HepG2 (cell line): Measurements from ENCODE around the gene ANAPC1. TPM values are rescaled to one million over a fixed set of nuclear protein-coding genes. Genes with fewer than 3 reads are reported as not detected.

ENCODE experiments used
- ASH2L ChIP-seq: fragments of 300-600, 200-600 bp; sonication (generic); IDR thresholded peaks from 2 replicates; pipeline ENCODE4 v1.7.0; 2017; ENCODE audit warnings: low read depth, mild to moderate bottlenecking, moderate library complexity, mixed read lengths, low read length; ENCODE audit not compliant: insufficient read length
- ETV6 ChIP-seq: sonication (generic); formaldehyde crosslinking; conservative IDR thresholded peaks from 2 replicates; pipeline ENCODE4 v1.4.0; 2020; ENCODE audit warnings: missing genetic modification reagents
- FOXA1 ChIP-seq, 2 experiments: fragments of 450-650 bp in 1 of 2; sonication (generic) in 1 of 2; formaldehyde crosslinking in 1 of 2; IDR thresholded peaks; 2 replicates each; pipeline versions ENCODE4 v1.4.0 to v1.6.1; 2016 to 2020; ENCODE audit warnings: missing genetic modification reagents in 1 of 2
- HMG20A ChIP-seq: IDR thresholded peaks from 2 replicates; pipeline ENCODE4 v1.6.1; 2016; ENCODE audit warnings: borderline replicate concordance
- HNRNPLL ChIP-seq: fragments of 200-400 bp; formaldehyde crosslinking; IDR thresholded peaks from 2 replicates; pipeline ENCODE4 v1.6.1; 2017; ENCODE audit warnings: mild to moderate bottlenecking, low read depth, low read length; ENCODE audit not compliant: poor library complexity, severe bottlenecking
- KAT8 ChIP-seq: IDR thresholded peaks from 2 replicates; pipeline ENCODE4 v1.6.1; 2016; ENCODE audit warnings: missing genetic modification reagents, missing compliant biosample characterization
- PAX8 ChIP-seq: sonication (generic); formaldehyde crosslinking; IDR thresholded peaks from 2 replicates; pipeline ENCODE4 v1.8.0; 2022; ENCODE audit warnings: mild to moderate bottlenecking, missing genetic modification reagents, borderline replicate concordance
- SATB2 ChIP-seq: sonication (generic); formaldehyde crosslinking; IDR thresholded peaks from 2 replicates; pipeline ENCODE4 v1.5.0; 2020; ENCODE audit warnings: missing genetic modification reagents
- ZFY ChIP-seq: sonication (generic); formaldehyde crosslinking; IDR thresholded peaks from 2 replicates; pipeline ENCODE4 v1.4.0; 2020; ENCODE audit warnings: missing genetic modification reagents
- ZNF292 ChIP-seq: sonication (generic); formaldehyde crosslinking; IDR thresholded peaks from 2 replicates; pipeline ENCODE4 v1.8.1; 2022; ENCODE audit warnings: mild to moderate bottlenecking, low read depth, missing genetic modification reagents, borderline replicate concordance
- ZNF431 ChIP-seq: sonication (generic); formaldehyde crosslinking; IDR thresholded peaks from 2 replicates; pipeline ENCODE4 v1.9.0; 2022; ENCODE audit warnings: missing genetic modification reagents, low read depth, mild to moderate bottlenecking, borderline replicate concordance
- ZNF709 ChIP-seq: sonication (generic); formaldehyde crosslinking; IDR thresholded peaks from 2 replicates; pipeline ENCODE4 v1.5.0; 2020; ENCODE audit warnings: mild to moderate bottlenecking, missing genetic modification reagents
- ZNF766 ChIP-seq: sonication (generic); formaldehyde crosslinking; IDR thresholded peaks from 2 replicates; pipeline ENCODE4 v1.5.0; 2020; ENCODE audit warnings: missing genetic modification reagents, borderline replicate concordance
- polyA plus RNA-seq, 8 experiments: library from polyadenylated mRNA; depleted of rRNA in 3 of 8; stranded (reverse) in 7 of 8; unstranded in 1 of 8; fragments of >200 nt; fragmentation: Illumina TruSeq in 4 of 8; extraction: Trizol in 4 of 8; gene quantifications; 2 replicates each; pipeline versions ENCODE4 v1.2.1 to v1.2.3, GENCODE V29; 2011 to 2016; ENCODE audit warnings: low read depth in 4 of 8, missing spikeins in 1 of 8, mixed read lengths in 1 of 8; ENCODE audit not compliant: insufficient read depth in 1 of 8
- total RNA-seq, 5 experiments: library from RNA; depleted of rRNA; stranded (reverse); fragments of >200 nt; fragmentation: Illumina TruSeq; extraction: Trizol; gene quantifications; 2 replicates each; pipeline ENCODE4 v1.2.3, GENCODE V29; 2016; ENCODE audit warnings: low read depth in 1 of 5
- TF ChIP-seq, protein P1 (sequence below): sonication (generic); formaldehyde crosslinking; IDR thresholded peaks from 2 replicates; pipeline ENCODE4 v1.4.0; 2020; ENCODE audit warnings: mild to moderate bottlenecking, missing genetic modification reagents, borderline replicate concordance
- TF ChIP-seq, protein P2 (sequence below): sonication (generic); formaldehyde crosslinking; IDR thresholded peaks from 2 replicates; pipeline ENCODE4 v1.5.1; 2020; ENCODE audit warnings: mild to moderate bottlenecking, moderate library complexity, missing genetic modification reagents
- TF ChIP-seq, protein P3 (sequence below): sonication (generic); formaldehyde crosslinking; IDR thresholded peaks from 2 replicates; pipeline ENCODE4 v1.4.0; 2020; ENCODE audit warnings: missing genetic modification reagents
- TF ChIP-seq, protein P4 (sequence below): sonication (generic); formaldehyde crosslinking; IDR thresholded peaks from 2 replicates; pipeline ENCODE4 v1.5.0; 2020; ENCODE audit warnings: missing genetic modification reagents
- TF ChIP-seq, protein P5 (sequence below): sonication (generic); formaldehyde crosslinking; IDR thresholded peaks from 2 replicates; pipeline ENCODE4 v1.5.0; 2020; ENCODE audit warnings: mild to moderate bottlenecking, missing genetic modification reagents

ANAPC1 gene
- total and polyA plus RNA-seq, 2 of the 13 experiments (the other 11 are each of a cell fraction or from before 2014, with no cell fraction given): 50.0 to 89.7 TPM

DNA sequence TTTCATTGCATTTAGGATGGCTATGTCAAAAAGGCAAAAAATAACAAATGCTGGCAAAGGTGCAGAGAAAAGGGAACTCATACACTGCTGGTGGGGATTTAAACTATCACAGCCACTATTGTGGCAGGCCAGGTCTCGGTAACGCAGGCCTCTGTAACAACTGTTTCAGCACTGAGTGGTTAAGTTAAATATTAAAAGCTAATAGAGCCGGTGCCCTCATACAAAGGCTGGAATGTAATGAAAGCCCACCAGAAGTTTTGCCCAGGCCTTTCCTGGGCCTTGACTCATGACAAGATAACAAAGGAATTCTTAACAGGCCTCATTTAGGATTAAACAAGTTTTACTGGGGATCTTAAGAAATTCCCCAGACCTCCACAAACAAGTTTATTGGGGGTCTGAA is 25.1 kb upstream of the ANAPC1 start (continued):
- TF ChIP-seq, protein P1, sequence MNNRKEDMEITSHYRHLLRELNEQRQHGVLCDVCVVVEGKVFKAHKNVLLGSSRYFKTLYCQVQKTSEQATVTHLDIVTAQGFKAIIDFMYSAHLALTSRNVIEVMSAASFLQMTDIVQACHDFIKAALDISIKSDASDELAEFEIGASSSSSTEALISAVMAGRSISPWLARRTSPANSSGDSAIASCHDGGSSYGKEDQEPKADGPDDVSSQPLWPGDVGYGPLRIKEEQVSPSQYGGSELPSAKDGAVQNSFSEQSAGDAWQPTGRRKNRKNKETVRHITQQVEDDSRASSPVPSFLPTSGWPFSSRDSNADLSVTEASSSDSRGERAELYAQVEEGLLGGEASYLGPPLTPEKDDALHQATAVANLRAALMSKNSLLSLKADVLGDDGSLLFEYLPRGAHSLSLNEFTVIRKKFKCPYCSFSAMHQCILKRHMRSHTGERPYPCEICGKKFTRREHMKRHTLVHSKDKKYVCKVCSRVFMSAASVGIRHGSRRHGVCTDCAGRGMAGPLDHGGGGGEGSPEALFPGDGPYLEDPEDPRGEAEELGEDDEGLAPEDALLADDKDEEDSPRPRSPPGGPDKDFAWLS (CRISPR knock-in tag): no peak
- TF ChIP-seq, protein P2, sequence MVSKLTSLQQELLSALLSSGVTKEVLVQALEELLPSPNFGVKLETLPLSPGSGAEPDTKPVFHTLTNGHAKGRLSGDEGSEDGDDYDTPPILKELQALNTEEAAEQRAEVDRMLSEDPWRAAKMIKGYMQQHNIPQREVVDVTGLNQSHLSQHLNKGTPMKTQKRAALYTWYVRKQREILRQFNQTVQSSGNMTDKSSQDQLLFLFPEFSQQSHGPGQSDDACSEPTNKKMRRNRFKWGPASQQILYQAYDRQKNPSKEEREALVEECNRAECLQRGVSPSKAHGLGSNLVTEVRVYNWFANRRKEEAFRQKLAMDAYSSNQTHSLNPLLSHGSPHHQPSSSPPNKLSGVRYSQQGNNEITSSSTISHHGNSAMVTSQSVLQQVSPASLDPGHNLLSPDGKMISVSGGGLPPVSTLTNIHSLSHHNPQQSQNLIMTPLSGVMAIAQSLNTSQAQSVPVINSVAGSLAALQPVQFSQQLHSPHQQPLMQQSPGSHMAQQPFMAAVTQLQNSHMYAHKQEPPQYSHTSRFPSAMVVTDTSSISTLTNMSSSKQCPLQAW (CRISPR knock-in tag): 0 out of 2 replicates have a peak, but pooled peaks have one; percentile 31
- TF ChIP-seq, protein P3, sequence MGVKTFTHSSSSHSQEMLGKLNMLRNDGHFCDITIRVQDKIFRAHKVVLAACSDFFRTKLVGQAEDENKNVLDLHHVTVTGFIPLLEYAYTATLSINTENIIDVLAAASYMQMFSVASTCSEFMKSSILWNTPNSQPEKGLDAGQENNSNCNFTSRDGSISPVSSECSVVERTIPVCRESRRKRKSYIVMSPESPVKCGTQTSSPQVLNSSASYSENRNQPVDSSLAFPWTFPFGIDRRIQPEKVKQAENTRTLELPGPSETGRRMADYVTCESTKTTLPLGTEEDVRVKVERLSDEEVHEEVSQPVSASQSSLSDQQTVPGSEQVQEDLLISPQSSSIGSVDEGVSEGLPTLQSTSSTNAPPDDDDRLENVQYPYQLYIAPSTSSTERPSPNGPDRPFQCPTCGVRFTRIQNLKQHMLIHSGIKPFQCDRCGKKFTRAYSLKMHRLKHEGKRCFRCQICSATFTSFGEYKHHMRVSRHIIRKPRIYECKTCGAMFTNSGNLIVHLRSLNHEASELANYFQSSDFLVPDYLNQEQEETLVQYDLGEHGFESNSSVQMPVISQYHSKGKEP (CRISPR knock-in tag): no peak
- TF ChIP-seq HMG20A (CRISPR knock-in tag) (0 out of 2 replicates have a peak, but pooled peaks have one; percentile 16), FOXA1 (IDR thresholded peaks at IDR 0.05) (no peak), FOXA1 (CRISPR knock-in tag; IDR thresholded peaks at IDR 0.05) (peak; percentile 19; the same call in 1 of the 2 replicates), ZNF431 (CRISPR knock-in tag) (no peak), KAT8 (CRISPR knock-in tag) (0 out of 2 replicates have a peak, but pooled peaks have one; percentile 21), PAX8 (CRISPR knock-in tag) (no peak), SATB2 (0 out of 2 replicates have a peak, but pooled peaks have one; percentile 30), ZNF709 (CRISPR knock-in tag) (no peak), ETV6 (CRISPR knock-in tag) (no peak), ZFY (CRISPR knock-in tag) (peak; percentile 62), HNRNPLL (no peak), ASH2L (peak; percentile 39), ZNF766 (no peak), ZNF292 (CRISPR knock-in tag) (peak; percentile 69; the same call in 1 of the 2 replicates)
- TF ChIP-seq, protein P4, sequence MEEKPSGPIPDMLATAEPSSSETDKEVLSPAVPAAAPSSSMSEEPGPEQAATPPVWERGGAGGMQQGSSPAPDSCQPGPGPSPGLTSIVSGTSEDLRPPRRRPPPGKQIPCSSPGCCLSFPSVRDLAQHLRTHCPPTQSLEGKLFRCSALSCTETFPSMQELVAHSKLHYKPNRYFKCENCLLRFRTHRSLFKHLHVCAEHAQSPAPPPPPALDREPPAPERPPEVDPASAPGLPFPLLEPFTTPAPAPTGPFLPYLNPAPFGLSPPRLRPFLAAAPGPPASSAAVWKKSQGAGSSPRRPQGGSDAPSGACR: no peak
- TF ChIP-seq, protein P5, sequence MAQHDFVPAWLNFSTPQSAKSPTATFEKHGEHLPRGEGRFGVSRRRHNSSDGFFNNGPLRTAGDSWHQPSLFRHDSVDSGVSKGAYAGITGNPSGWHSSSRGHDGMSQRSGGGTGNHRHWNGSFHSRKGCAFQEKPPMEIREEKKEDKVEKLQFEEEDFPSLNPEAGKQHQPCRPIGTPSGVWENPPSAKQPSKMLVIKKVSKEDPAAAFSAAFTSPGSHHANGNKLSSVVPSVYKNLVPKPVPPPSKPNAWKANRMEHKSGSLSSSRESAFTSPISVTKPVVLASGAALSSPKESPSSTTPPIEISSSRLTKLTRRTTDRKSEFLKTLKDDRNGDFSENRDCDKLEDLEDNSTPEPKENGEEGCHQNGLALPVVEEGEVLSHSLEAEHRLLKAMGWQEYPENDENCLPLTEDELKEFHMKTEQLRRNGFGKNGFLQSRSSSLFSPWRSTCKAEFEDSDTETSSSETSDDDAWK (CRISPR knock-in tag): no peak
